ENCODE measurements around the gene TCF20.

GRCh38 chr22:42284643-42285181 is 14.3 kb upstream of the TCF20 start:
- TF ChIP-seq EP300 (IDR thresholded peaks at IDR 0.05): no peak
- TF ChIP-seq CTCF (IDR thresholded peaks at IDR 0.05): no peak
- no peak for TF ChIP-seq POLR2AphosphoS5 (IDR thresholded peaks at IDR 0.05)
- TF ChIP-seq POLR2A (IDR thresholded peaks at IDR 0.05; ENCODE audit: low read depth): no peak

Data from esophagus muscularis mucosa (tissue), 4 donors.